HG03460 (cell line): ENCODE measurements around the gene MYBPC2.

Source experiments
- ATAC-seq: cut with Tn5 transposase; IDR thresholded peaks from one replicate; pipeline ENCODE4 v1.9.1; 2021; ENCODE audit not compliant: unreplicated experiment

MYBPC2 gene

DNA sequence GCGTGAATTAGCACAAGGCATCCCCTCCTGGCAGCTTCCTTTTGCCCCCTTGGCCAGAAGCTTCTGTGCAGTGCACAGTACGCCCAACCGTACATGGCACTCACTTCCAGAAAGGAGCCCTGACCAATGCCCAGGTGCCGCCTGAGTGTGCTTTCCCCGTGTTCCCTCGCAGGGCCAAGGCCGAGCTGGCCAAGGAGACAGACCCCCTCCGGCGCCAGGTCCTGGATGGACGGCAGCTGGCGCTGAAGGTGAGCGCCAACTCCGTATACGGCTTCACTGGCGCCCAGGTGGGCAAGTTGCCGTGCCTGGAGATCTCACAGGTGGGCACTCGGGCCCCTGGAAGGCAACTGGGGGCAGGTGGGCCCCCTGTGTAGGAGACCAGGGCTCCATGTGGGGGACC lies 23.3 kb upstream of the MYBPC2 start:
- ATAC-seq: no peak

DNA sequence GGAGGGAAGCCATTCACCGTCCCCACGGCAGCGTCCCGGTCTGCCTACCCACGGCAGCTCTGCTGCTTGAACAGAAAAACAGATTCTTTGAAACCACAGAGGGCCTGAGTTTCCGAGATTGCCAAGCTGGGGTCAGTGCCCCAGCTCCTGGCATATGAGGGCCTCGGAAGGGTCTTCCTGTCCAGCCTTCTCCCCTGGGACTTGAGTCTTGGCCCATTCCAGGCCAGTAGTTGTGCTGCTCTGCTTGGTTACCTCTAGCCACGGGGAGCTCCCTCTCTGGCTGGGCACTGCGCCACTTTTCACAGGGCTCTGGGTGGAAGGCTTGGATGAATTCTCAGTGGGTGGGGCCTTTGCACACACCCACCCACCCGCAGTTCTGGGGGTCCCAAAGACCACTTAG lies 22.6 kb upstream of the MYBPC2 start:
- no peak for ATAC-seq

DNA sequence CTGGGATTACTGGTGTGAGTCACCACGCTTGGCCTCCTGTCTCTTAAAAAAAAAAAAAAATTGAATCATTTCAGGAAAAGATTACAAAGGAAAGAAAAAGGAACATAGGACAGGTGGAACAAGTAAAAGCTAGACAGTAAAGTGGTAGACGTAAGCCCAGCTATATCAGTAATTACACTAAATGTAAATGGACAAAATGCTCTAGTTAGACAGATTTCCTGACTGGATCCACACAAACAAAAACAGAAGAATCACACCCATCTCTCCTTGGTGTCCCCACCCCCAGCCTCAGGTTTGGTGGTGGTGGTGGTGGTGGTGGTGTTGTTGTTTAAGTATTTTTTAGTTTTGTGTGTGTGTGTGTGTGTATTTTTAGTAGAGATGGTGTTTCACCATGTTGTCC lies 20.3 kb upstream of the MYBPC2 start:
- ATAC-seq: no peak

- ATAC-seq: no peak
Measured at GRCh38 chr19:50413096-50413495, 19.6 kb upstream of the MYBPC2 start.

DNA sequence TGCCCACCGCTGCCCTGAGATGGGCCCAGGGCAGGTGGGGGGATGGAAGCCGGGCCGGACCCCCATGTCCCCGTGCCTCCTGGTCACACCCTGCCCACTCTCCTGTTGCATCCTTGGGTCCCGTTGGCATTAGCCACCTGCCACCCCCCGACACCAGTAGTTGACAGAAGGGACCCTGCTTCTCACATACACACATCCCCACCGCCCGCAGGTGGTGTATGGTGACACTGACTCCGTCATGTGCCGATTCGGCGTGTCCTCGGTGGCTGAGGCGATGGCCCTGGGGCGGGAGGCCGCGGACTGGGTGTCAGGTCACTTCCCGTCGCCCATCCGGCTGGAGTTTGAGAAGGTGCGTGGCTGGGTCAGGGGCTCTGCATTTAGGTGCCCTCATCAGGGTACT lies 19.2 kb upstream of the MYBPC2 start:
- ATAC-seq: no peak

- ATAC-seq: no peak
Measured at GRCh38 chr19:50414864-50415660, 17.6 kb upstream of the MYBPC2 start.

GRCh38 chr19:50415661-50416033 lies 17.0 kb upstream of the MYBPC2 start:
- peak; percentile 51 for ATAC-seq

DNA sequence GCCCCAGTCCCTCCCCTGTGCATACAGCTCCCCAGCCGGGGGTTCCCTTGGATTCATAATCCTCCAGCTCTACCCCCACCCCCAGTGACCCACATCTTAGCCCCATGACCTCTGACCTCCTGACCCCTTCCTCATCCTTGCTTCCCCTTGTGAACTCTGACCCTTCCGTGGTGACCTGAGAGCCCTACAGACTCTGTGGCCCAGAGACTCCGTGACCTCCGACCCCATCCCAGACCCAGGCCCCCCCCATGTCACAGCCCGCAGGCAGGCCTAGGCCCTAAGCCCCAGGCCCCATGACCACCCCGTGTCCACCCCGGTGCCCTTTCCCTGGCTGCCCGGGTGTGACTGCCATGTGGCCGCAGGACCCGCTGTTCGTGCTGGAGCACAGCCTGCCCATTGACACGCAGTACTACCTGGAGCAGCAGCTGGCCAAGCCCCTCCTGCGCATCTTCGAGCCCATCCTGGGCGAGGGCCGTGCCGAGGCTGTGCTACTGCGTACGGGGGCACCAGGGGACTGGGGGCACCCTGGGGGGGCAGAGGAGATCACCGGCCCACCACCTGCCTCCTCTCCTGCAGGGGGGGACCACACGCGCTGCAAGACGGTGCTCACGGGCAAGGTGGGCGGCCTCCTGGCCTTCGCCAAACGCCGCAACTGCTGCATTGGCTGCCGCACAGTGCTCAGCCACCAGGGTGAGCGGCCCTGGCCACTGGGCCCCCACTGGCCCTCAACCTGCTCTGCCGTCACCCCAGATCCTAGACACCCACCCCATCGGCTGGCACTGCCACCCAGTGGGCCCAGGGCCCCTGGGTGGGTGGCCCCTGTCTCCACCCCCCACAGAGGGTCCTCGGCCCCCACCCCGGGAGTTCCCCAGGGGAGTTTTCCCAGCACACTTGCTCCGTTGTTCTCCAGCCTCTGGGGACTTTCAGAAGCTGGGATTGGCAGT lies 16.4 kb upstream of the MYBPC2 start:
- ATAC-seq: no peak

GRCh38 chr19:50417111-50418081 lies 15.3 kb upstream of the MYBPC2 start:
- ATAC-seq: no peak

- ATAC-seq: no peak
Measured at GRCh38 chr19:50418176-50419021, 14.3 kb upstream of the MYBPC2 start, which contains the start of gene SPIB. TSS of gene SPIB (plus strand) at chr19:50418938. CDS start at chr19:50418963, 25 bp downstream.

- no peak for ATAC-seq
Measured at GRCh38 chr19:50419022-50419579, 13.6 kb upstream of the MYBPC2 start.

DNA sequence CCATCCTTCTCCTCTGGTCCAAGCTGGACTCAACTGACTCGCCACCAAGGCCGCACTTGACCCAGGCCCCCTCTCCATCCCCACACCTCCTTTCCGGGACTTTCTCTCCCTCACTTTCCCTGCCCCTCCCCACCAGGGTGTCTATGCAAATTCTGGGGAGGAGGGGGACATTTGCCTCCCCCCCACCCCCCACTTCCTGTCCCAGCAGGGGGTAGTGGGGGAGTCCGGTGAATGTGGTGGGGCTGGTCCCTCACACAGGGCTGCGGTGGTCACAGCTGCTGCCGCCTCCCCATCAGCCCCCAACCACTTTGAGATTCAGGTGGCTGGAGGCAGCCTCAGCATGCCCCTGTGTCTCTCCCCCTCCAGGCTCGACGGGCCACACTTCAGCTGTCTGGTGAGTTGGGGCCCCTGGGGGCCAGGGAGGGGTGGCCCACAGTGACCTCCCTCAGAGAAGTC lies 13.1 kb upstream of the MYBPC2 start:
- ATAC-seq: no peak

DNA sequence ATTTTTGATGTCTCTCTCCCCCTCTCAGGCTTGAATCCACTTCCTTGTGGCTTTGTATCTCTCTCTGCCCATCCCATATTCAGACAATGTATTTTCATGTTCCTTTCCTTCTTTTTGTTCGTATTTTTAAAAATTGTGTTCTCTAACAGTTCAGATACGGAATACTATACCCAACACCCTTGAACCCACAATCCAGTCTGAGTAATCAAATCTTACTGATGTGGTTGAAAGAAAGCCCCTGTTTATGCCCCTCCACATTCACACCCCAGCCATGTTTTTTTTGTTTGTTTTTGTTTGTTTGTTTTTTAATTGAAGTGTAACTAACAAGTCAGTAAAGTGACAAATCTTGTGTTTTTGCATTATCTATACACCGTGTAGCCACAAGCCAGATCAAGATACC lies 12.6 kb upstream of the MYBPC2 start:
- ATAC-seq: no peak

- no peak for ATAC-seq
Measured at GRCh38 chr19:50420808-50421207, 11.9 kb upstream of the MYBPC2 start.

DNA sequence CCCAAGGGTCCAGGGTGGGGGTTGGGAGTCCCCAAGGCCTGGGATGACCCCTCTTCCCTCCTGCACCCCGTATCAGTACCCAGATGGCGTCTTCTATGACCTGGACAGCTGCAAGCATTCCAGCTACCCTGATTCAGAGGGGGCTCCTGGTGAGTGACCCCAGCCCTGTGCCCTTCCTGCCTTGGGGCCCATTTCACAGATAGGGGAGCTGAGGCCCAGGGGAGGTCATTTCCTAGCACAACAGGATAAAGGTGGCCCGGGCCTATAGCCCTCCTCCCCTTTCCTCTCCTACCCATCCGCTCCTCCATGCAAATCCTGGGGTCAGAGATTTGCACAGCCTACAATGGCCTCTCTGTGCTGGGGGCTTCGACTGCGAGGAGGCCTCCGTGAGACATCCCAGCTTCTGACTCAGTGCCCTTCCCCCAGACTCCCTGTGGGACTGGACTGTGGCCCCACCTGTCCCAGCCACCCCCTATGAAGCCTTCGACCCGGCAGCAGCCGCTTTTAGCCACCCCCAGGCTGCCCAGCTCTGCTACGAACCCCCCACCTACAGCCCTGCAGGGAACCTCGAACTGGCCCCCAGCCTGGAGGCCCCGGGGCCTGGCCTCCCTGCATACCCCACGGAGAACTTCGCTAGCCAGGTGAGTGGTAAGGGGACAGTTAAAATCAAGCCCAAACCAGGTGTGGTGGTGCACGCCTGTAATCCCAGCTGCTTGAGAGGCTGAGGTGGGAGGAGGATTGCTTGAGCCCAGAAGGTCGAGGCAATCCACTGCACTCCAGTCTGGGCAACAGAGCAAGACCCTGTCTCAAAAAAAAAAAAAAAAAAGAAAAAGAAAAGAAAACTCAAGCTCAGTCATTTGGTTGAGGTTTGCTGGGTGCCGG lies 10.1 kb upstream of the MYBPC2 start:
- no peak for ATAC-seq

- ATAC-seq: no peak
Measured at GRCh38 chr19:50423279-50424113, 9.2 kb upstream of the MYBPC2 start.

GRCh38 chr19:50425581-50425980 lies 7.1 kb upstream of the MYBPC2 start:
- no peak for ATAC-seq
